ENCODE data around the gene PAWR.

Gene PAWR

DNA sequence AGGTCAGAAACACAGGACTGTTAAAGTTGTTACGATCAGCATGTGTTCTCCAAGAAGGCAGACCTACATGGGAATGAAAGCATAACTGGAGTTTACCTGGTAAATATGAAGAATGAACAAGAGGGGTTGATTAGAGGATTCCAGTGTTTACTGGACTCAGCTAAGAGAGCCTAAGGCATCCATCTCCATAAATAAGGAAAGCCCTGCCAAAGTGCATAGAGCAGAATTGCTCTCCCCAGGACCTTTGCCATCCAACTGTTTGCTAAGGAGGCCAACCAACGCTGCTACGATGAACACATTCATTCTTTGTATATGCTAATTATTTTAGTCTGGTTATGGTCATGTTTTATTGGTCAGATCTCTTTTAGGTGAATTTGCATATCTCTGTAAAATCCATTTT is 17.1 kb upstream of the PAWR start:
- no peaks in the 10 kb centered on the region for H3K36me3 ChIP-seq (replicated peaks in 1 of 2; ENCODE audit: control insufficient read depth in 2 of 2, insufficient read depth in 2 of 2, low read length in 2 of 2)
- no peak overlapping the region for H2BK12ac ChIP-seq (ENCODE audit: low read length)
- H3K4ac ChIP-seq (ENCODE audit: low read length) = no peak overlapping the region
- no peak overlapping the region for H3K14ac ChIP-seq (ENCODE audit: low read length)
- no peak overlapping the region for H4K8ac ChIP-seq (ENCODE audit: low read depth, low read length)
- no peak overlapping the region for H3K18ac ChIP-seq (ENCODE audit: low read length)
- no CpG with 5 or more reads among the region's 3 CpGs for WGBS, 2 donors (ENCODE audit: extremely low coverage in 2 of 2, insufficient read length in 2 of 2, insufficient replicate concordance in 1 of 2)
- H3K4me1 ChIP-seq (ENCODE audit: control insufficient read depth in 2 of 2, insufficient read depth in 1 of 2, low read depth in 1 of 2, low read length in 2 of 2) = no peaks in the 10 kb centered on the region
- no peak overlapping the region for H2AK5ac ChIP-seq (ENCODE audit: low read depth, low read length)
- no peaks in the 10 kb centered on the region for H3K79me1 ChIP-seq (ENCODE audit: low read depth, low read length)
- no peak overlapping the region for H4K91ac ChIP-seq (ENCODE audit: low read depth, low read length, poor library complexity)
- no peak overlapping the region for H3K9ac ChIP-seq (ENCODE audit: low read depth, low read length, poor library complexity)
- H3K9me3 ChIP-seq (replicated peaks in 1 of 2; ENCODE audit: control insufficient read depth in 2 of 2, insufficient read depth in 1 of 2, low read depth in 1 of 2, low read length in 2 of 2) = no peaks in the 10 kb centered on the region
- H2BK5ac ChIP-seq (ENCODE audit: low read length) = no peak overlapping the region
- H3K23ac ChIP-seq (ENCODE audit: low read depth, low read length, poor library complexity) = no peak overlapping the region
- no peak overlapping the region for H2BK15ac ChIP-seq (ENCODE audit: low read length)
- no peak overlapping the region for H2BK120ac ChIP-seq (ENCODE audit: low read depth, low read length)
- no peak overlapping the region for H3K4me3 ChIP-seq (ENCODE audit: low read length in 2 of 2)
- no peak for DNase-seq (ENCODE audit: low spot score)
- H3K27ac ChIP-seq (replicated peaks; ENCODE audit: low read length) = no peak overlapping the region
- H3K4me2 ChIP-seq (ENCODE audit: insufficient read depth, low read length, poor library complexity, severe bottlenecking) = no peak overlapping the region
- H2AFZ ChIP-seq (ENCODE audit: low read length) = no peak overlapping the region
- no peaks in the 10 kb centered on the region for H3K27me3 ChIP-seq (ENCODE audit: control insufficient read depth in 3 of 3, insufficient read depth in 3 of 3, low read depth in 1 of 3, low read length in 3 of 3)

DNA sequence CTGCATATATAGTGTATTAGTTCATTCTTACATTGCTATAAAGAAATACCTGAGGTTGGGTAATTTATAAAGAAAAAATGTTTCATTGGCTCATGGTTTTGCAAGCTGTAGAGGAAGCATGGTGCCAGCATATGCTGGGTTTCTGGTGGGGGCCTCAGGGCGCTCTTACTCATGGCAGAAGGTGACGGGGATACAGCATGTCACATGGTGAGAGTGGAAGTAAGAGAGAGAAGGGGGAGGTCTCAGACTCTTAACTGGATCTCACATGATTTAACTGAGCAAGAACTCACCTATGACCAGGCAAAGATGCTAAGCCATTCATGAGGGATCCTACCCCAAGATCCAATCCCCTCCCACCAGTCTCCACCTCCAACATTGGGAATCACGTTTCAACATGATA is 15.9 kb upstream of the PAWR start:
- Histone ChIP-seq H4K8ac (ENCODE audit: low read depth, low read length) (no peak overlapping the region), H3K27ac (replicated peaks; ENCODE audit: low read length) (no peak overlapping the region), H2BK120ac (ENCODE audit: low read depth, low read length) (no peak overlapping the region), H4K91ac (ENCODE audit: low read depth, low read length, poor library complexity) (no peak overlapping the region), H2BK12ac (ENCODE audit: low read length) (no peak overlapping the region), H2AK5ac (ENCODE audit: low read depth, low read length) (no peak overlapping the region), H3K14ac (ENCODE audit: low read length) (no peak overlapping the region), H3K36me3 (replicated peaks in 1 of 2; ENCODE audit: control insufficient read depth in 2 of 2, insufficient read depth in 2 of 2, low read length in 2 of 2) (no peaks in the 10 kb centered on the region), H3K18ac (ENCODE audit: low read length) (no peak overlapping the region), H3K79me1 (ENCODE audit: low read depth, low read length) (no peaks in the 10 kb centered on the region), H3K9ac (ENCODE audit: low read depth, low read length, poor library complexity) (no peak overlapping the region), H3K4me1 (ENCODE audit: control insufficient read depth in 2 of 2, insufficient read depth in 1 of 2, low read depth in 1 of 2, low read length in 2 of 2) (no peaks in the 10 kb centered on the region), H3K27me3 (ENCODE audit: control insufficient read depth in 3 of 3, insufficient read depth in 3 of 3, low read depth in 1 of 3, low read length in 3 of 3) (no peaks in the 10 kb centered on the region), H3K4me3 (ENCODE audit: low read length in 2 of 2) (no peak overlapping the region), H2AFZ (ENCODE audit: low read length) (no peak overlapping the region), H2BK5ac (ENCODE audit: low read length) (no peak overlapping the region), H3K4me2 (ENCODE audit: insufficient read depth, low read length, poor library complexity, severe bottlenecking) (no peak overlapping the region), H2BK15ac (ENCODE audit: low read length) (no peak overlapping the region), H3K9me3 (replicated peaks in 1 of 2; ENCODE audit: control insufficient read depth in 2 of 2, insufficient read depth in 1 of 2, low read depth in 1 of 2, low read length in 2 of 2) (no peaks in the 10 kb centered on the region), H3K23ac (ENCODE audit: low read depth, low read length, poor library complexity) (no peak overlapping the region), H3K4ac (ENCODE audit: low read length) (no peak overlapping the region)
- DNase-seq (ENCODE audit: low spot score) = no peak
- no CpG with 5 or more reads among the region's 3 CpGs for WGBS, 2 donors (ENCODE audit: extremely low coverage in 2 of 2, insufficient read length in 2 of 2, insufficient replicate concordance in 1 of 2)

DNA sequence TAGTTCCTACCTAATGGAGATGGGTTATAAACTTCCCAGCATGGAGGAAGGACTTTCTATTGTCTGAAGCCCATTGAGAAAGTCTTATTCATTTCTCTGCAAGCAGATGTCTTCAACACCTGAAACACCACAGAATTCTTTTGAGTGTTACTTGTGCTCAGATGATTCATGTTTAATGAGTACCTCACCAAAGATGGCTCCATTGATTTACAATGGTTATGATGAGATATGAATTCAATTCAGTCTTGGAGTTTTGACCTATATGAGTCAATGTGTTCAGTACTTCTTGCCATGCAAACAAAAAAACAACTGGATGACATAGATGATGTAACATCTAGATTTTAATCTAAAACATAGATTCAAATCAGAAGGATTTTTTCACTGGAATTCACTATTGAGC is 15.4 kb upstream of the PAWR start:
- no peak overlapping the region for H2BK12ac ChIP-seq (ENCODE audit: low read length)
- no peak overlapping the region for H4K91ac ChIP-seq (ENCODE audit: low read depth, low read length, poor library complexity)
- no peak overlapping the region for H4K8ac ChIP-seq (ENCODE audit: low read depth, low read length)
- H2BK120ac ChIP-seq (ENCODE audit: low read depth, low read length) = no peak overlapping the region
- H3K9me3 ChIP-seq (replicated peaks in 1 of 2; ENCODE audit: control insufficient read depth in 2 of 2, insufficient read depth in 1 of 2, low read depth in 1 of 2, low read length in 2 of 2) = no peaks in the 10 kb centered on the region
- H3K4me1 ChIP-seq (ENCODE audit: control insufficient read depth in 2 of 2, insufficient read depth in 1 of 2, low read depth in 1 of 2, low read length in 2 of 2) = no peaks in the 10 kb centered on the region
- H3K4me2 ChIP-seq (ENCODE audit: insufficient read depth, low read length, poor library complexity, severe bottlenecking) = no peak overlapping the region
- H2BK15ac ChIP-seq (ENCODE audit: low read length) = no peak overlapping the region
- no peak overlapping the region for H2AK5ac ChIP-seq (ENCODE audit: low read depth, low read length)
- no peaks in the 10 kb centered on the region for H3K79me1 ChIP-seq (ENCODE audit: low read depth, low read length)
- no peak overlapping the region for H3K4me3 ChIP-seq (ENCODE audit: low read length in 2 of 2)
- H3K9ac ChIP-seq (ENCODE audit: low read depth, low read length, poor library complexity) = no peak overlapping the region
- no peak for DNase-seq (ENCODE audit: low spot score)
- H3K36me3 ChIP-seq (replicated peaks in 1 of 2; ENCODE audit: control insufficient read depth in 2 of 2, insufficient read depth in 2 of 2, low read length in 2 of 2) = no peaks in the 10 kb centered on the region
- no peak overlapping the region for H2BK5ac ChIP-seq (ENCODE audit: low read length)
- H3K18ac ChIP-seq (ENCODE audit: low read length) = no peak overlapping the region
- no peak overlapping the region for H3K23ac ChIP-seq (ENCODE audit: low read depth, low read length, poor library complexity)
- H3K27ac ChIP-seq (replicated peaks; ENCODE audit: low read length) = no peak overlapping the region
- no peak overlapping the region for H3K4ac ChIP-seq (ENCODE audit: low read length)
- H2AFZ ChIP-seq (ENCODE audit: low read length) = no peak overlapping the region
- H3K27me3 ChIP-seq (ENCODE audit: control insufficient read depth in 3 of 3, insufficient read depth in 3 of 3, low read depth in 1 of 3, low read length in 3 of 3) = no peaks in the 10 kb centered on the region
- H3K14ac ChIP-seq (ENCODE audit: low read length) = no peak overlapping the region

DNA sequence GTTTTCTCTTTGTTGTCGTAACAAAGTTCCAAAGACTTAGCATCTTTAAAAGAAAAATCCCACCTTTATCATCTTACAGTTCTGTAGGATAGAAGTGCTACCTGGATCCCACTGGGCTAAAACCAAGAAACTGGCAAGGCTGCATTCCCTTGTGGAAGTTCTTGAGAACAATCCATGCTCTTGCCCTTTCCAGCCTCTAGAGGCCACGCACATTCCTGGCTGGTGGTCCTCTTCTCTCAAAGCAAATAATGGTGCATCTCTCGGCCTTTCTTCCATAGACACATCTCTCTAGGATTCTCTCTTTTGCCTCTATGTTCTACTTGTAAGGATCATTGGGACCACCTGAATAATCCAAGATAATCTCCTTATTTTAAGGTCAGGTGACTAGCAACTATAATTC is 8.2 kb upstream of the PAWR start:
- H2BK120ac ChIP-seq (ENCODE audit: low read depth, low read length) = no peak overlapping the region
- no peak overlapping the region for H3K18ac ChIP-seq (ENCODE audit: low read length)
- no CpG with 5 or more reads among the region's 3 CpGs for WGBS, 2 donors (ENCODE audit: extremely low coverage in 2 of 2, insufficient read length in 2 of 2, insufficient replicate concordance in 1 of 2)
- H3K23ac ChIP-seq (ENCODE audit: low read depth, low read length, poor library complexity) = no peak overlapping the region
- H3K27ac ChIP-seq (replicated peaks; ENCODE audit: low read length) = no peak overlapping the region
- H4K8ac ChIP-seq (ENCODE audit: low read depth, low read length) = no peak overlapping the region
- H3K9me3 ChIP-seq (replicated peaks in 1 of 2; ENCODE audit: control insufficient read depth in 2 of 2, insufficient read depth in 1 of 2, low read depth in 1 of 2, low read length in 2 of 2) = no peaks in the 10 kb centered on the region
- H2AFZ ChIP-seq (ENCODE audit: low read length) = no peak overlapping the region
- no peak overlapping the region for H4K91ac ChIP-seq (ENCODE audit: low read depth, low read length, poor library complexity)
- H2AK5ac ChIP-seq (ENCODE audit: low read depth, low read length) = no peak overlapping the region
- H2BK15ac ChIP-seq (ENCODE audit: low read length) = no peak overlapping the region
- no peaks in the 10 kb centered on the region for H3K79me1 ChIP-seq (ENCODE audit: low read depth, low read length)
- no peak overlapping the region for H3K14ac ChIP-seq (ENCODE audit: low read length)
- H3K4me3 ChIP-seq (ENCODE audit: low read length in 2 of 2) = no peak overlapping the region
- no peak overlapping the region for H3K4me2 ChIP-seq (ENCODE audit: insufficient read depth, low read length, poor library complexity, severe bottlenecking)
- no peak overlapping the region for H3K4ac ChIP-seq (ENCODE audit: low read length)
- no peaks in the 10 kb centered on the region for H3K36me3 ChIP-seq (replicated peaks in 1 of 2; ENCODE audit: control insufficient read depth in 2 of 2, insufficient read depth in 2 of 2, low read length in 2 of 2)
- DNase-seq (ENCODE audit: low spot score) = no peak
- no peak overlapping the region for H2BK5ac ChIP-seq (ENCODE audit: low read length)
- no peak overlapping the region for H3K9ac ChIP-seq (ENCODE audit: low read depth, low read length, poor library complexity)
- H3K4me1 ChIP-seq (ENCODE audit: control insufficient read depth in 2 of 2, insufficient read depth in 1 of 2, low read depth in 1 of 2, low read length in 2 of 2) = no peaks in the 10 kb centered on the region
- no peaks in the 10 kb centered on the region for H3K27me3 ChIP-seq (ENCODE audit: control insufficient read depth in 3 of 3, insufficient read depth in 3 of 3, low read depth in 1 of 3, low read length in 3 of 3)
- H2BK12ac ChIP-seq (ENCODE audit: low read length) = no peak overlapping the region
